Measurements from ENCODE around the gene MELK.
"Not testable (repeated sequence)": the region's sequence is repeated elsewhere in the genome, so short reads cannot be mapped to it uniquely, and the experiment has no call there.

MELK gene

DNA sequence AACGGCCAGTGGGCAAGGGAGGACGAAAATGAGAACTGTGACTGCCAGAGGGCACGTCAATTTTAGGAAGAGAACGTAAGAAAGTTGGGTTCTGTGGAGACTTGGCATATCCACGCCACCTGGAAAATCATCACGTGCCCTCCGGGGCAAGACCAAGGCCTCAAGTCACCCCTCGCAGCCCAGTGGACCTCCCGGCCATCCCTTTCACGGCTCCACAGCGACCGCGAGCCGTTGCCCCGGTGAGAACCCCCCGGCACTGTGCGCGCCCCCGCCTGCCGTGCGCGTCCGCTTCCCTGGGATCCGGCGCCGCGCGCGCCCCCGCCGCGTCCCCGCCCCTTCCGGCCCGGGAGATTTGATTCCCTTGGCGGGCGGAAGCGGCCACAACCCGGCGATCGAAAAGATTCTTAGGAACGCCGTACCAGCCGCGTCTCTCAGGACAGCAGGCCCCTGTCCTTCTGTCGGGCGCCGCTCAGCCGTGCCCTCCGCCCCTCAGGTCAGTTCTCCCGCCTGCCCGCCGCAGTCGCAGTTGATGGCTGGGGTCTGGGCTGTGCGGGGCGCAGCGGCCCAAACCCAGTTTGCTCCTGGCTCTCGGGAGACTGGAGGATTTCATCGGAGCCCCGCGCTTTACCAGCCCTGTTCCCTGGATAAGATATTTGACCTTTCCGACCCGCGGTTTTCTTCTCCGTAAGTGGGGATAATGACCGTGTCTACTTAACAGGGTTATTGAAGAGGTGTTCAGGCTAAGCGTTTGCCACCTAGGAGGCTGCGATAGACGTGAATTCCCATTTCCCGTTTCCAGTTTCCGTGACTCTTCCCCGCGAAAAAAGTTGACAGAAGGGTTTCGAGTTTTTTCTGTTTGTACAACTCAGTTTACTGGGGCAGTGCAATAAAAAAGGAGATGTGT, at the start of gene MELK:
TSS of gene MELK (plus strand) at position 381 of the 904 bp plus-strand sequence. CDS start 8,787 bp downstream, outside the sequence.
- peak; percentile 75 to 85 for DNase-seq (ENCODE audit: low read depth in 2 of 2)

GRCh38 chr9:36530224-36530623, 42.5 kb upstream of the MELK start:
- no peak for DNase-seq (ENCODE audit: low read depth in 2 of 2)

GRCh38 chr9:36532353-36532752, 40.3 kb upstream of the MELK start:
- DNase-seq (ENCODE audit: low read depth in 2 of 2) = no peak

- not testable (repeated sequence) for DNase-seq (ENCODE audit: low read depth in 2 of 2)
These were observed 39.0 kb upstream of the MELK start for GRCh38 chr9:36533726-36534125.

GRCh38 chr9:36535107-36535506, 37.6 kb upstream of the MELK start:
- DNase-seq (ENCODE audit: low read depth in 2 of 2) = no peak

- DNase-seq (ENCODE audit: low read depth in 2 of 2) = no peak
These were observed 34.8 kb upstream of the MELK start for GRCh38 chr9:36537861-36538260.

GRCh38 chr9:36542355-36542754, 30.3 kb upstream of the MELK start:
- no peak for DNase-seq (ENCODE audit: low read depth in 2 of 2)

DNA sequence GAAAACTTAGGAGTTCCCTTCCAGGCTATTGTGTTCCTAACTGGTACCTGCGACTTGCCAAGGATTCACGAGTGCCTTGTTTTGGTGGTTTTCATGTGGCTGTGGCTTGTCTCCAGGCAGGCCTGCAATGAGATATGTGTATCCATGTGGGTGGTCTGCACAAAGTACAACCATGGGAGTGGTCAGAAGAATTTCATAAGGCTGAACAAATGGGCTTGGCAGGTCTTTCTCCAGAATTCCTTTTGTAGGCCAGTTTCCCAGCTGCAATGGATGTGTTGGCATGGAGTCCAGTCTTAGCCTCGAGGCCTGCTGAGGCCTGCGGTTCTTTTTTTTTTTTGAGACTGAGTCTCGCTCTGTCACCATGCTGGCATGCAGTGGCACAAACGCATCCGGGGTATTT, 28.8 kb upstream of the MELK start:
- DNase-seq (ENCODE audit: low read depth in 2 of 2) = no peak

GRCh38 chr9:36547598-36547997, 25.1 kb upstream of the MELK start:
- DNase-seq (ENCODE audit: low read depth in 2 of 2) = no peak

DNA sequence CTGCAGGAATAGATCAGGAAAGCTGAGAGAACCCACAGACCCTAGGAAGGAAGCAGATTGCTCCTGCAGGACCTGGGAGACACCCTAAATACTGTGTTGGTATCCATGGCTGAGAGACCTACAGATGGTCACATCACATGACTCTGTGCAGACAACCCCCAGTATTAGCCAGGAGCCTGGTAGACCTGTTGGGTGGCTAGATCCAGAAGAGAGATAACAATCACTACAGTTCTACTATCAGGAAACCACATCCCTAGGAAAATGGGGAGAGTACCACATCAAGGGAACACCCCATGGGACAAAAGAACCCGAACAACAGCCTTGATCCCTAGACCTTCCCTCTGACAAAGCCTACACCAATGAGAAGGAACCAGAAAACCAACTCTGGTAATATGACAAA, 24.2 kb upstream of the MELK start:
- no peak for DNase-seq (ENCODE audit: low read depth in 2 of 2)

GRCh38 chr9:36550135-36550534, 22.6 kb upstream of the MELK start:
- no peak for DNase-seq (ENCODE audit: low read depth in 2 of 2)

GRCh38 chr9:36550631-36551098, 22.0 kb upstream of the MELK start:
- not testable (repeated sequence) for DNase-seq (ENCODE audit: low read depth in 2 of 2)

- DNase-seq (ENCODE audit: low read depth in 2 of 2) = no peak
These were observed 21.6 kb upstream of the MELK start for GRCh38 chr9:36551129-36551528.

DNA sequence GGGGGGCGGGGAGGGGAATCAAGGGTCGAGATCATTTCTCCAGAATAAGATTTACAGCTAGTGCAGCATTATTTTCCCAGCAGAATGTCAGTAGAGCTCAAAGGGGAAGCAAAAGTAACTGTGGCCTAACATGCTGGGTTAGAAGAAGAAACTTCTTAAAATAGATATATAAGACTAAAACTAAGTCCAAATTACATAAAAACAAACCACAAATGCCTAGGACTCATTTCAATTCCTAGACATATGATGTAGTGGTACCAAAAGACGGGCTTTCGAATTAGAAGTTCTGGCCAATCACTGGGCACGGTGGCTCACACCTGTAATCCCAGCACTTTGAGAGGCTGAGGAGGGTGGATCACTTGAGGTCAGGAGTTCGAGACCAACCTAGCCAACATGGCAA, 20.8 kb upstream of the MELK start:
- no peak for DNase-seq (ENCODE audit: low read depth in 2 of 2)

GRCh38 chr9:36559036-36559695, 13.5 kb upstream of the MELK start:
- DNase-seq (ENCODE audit: low read depth in 2 of 2) = no peak

- no peak for DNase-seq (ENCODE audit: low read depth in 2 of 2)
These were observed 11.9 kb upstream of the MELK start for GRCh38 chr9:36560771-36561170.

GRCh38 chr9:36562801-36563200, 9.9 kb upstream of the MELK start:
- not testable (repeated sequence) for DNase-seq (ENCODE audit: low read depth in 2 of 2)

DNA sequence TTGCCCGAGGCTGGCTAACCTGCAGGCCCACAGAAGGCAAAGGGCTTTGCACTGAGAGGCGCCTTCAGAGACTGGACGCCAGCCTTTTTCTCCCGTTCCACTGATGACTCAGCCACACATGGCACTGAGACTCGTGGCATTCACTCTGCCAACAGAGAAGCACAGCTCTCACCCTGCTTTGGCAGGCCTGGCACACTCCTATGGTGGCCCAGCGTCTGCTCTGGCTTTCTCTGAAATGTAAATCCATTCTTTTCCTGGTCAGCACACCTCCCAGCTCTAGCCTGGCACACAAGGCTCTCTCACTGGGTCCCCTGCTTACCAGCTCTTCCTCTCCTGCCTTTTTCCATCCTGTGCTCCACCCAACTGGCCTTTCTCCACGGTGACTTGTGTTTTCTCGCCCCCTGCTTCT, 5.9 kb upstream of the MELK start:
- DNase-seq (ENCODE audit: low read depth in 2 of 2) = no peak

DNA sequence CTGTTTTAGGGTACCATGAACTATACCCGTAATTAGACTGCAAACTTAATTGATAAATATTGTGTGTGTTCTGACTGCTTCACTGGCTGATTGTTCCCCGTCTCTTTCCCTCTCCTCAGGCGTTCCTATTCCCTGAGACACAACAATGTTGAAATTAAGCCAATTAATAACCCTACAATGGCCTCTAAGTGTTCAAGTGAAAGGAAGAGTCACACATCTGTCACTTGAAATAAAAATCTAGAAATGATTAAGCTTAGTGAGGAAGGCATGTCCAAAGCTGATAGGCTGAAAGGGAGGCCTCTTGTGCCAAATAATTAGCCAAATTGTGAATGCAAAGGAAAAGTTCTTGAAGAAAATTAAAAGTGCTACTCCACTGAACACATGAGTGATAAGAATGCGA, 4.0 kb upstream of the MELK start:
- DNase-seq (ENCODE audit: low read depth in 2 of 2) = not testable (repeated sequence)

GRCh38 chr9:36571333-36571732, 1.4 kb upstream of the MELK start:
- DNase-seq (ENCODE audit: low read depth in 2 of 2) = no peak

DNA sequence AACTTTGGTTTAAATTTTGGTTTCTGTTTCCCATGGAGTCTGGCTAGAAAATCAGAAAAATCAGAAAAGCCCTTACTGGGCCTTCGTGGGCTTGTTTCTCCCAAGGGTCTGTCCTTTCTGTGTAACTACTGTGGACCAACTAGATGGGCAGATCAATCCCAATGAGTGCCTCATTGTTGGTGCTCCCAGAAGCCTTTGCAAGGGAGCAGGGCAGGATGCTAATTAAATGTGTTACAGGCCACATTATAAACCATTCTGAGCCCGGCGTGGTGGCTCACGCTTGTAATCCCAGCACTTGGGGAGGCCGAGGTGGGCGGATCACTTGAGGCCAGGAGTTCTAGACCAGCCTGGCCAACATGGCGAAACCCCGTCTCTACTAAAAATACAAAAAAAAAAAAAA, 1.4 kb downstream of the MELK start:
- not testable (repeated sequence) for DNase-seq (ENCODE audit: low read depth in 2 of 2)

DNA sequence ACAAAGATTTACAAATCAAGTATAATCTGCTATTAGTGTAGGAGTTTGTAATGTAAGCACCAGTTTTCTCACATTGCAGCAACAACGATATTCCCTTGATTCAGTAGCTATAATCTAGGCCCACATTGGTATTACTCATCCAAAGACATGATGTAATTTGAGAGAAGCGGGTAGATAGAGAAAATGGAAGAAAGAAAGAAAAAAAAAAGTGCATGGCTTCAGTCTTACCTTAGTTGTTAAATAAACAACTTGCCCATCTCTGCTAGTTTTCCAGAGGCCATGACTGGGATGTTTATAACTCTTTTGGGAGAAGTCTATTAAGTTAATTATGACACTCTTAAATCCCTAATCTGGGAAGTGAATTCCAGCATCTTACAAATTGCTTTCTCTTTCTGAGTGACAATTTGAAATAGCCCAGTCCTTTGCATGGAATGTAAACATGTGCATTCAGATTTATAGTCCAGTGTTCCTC, 2.8 kb downstream of the MELK start:
- DNase-seq (ENCODE audit: low read depth in 2 of 2) = no peak

DNA sequence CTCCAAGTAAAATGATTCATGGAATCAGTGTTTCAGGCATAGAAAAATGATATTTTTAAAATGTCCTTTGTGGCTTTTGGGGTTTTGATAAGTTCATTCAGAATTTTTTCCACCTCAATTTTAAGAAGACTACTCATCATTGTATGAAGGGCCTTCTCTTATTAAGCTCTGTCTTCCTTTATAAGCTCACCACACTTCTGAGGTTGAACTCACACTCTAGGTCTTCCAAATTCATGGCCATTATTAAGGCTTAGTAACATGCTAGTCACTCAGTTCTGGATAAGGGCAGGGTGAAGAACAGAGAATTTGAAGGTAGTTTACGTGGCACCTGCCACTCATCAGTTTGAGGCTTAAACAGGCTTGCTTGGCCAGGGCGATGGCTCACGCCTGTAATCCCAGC, 4.2 kb downstream of the MELK start:
- DNase-seq (ENCODE audit: low read depth in 2 of 2) = no peak

Data from activated CD4-positive, alpha-beta T cell treated with anti-CD3 and anti-CD28 coated beads for 24 hours (primary cell).